SK-N-SH (cell line): Measurements from ENCODE around the gene SCN2A. TPM values are rescaled to one million over a fixed set of nuclear protein-coding genes. Genes with fewer than 3 reads are reported as not detected.

ENCODE experiments used
- CTCF ChIA-PET: fragments of 300-600, 350-600 bp; formaldehyde crosslinking; extraction: SDS; loops from one replicate; lab custom pipeline; 2021; lab: Yijun Ruan, JAX
- POLR2A ChIA-PET: fragments of 350-600 bp; sonication (Branson Sonifier 250); formaldehyde crosslinking; extraction: SDS; loops from one replicate; lab custom pipeline; 2020; ENCODE audit warnings: antibody characterized with exemption, inconsistent platforms; lab: Yijun Ruan, JAX
- DNase-seq: peaks from one replicate; pipeline ENCODE4 v3.0.0; 2012
- H2AFZ ChIP-seq: fragments of 200-600 bp; sonication (generic); 2 replicates; pipeline ENCODE4 v1.8.1; 2016; ENCODE audit warnings: antibody characterized with exemption, mild to moderate bottlenecking, low read depth
- H3F3A ChIP-seq: fragments of 200-600 bp; sonication (generic); replicated peaks from 2 replicates; pipeline ENCODE3; 2016; ENCODE audit warnings: antibody characterized with exemption, mild to moderate bottlenecking; ENCODE audit not compliant: insufficient read depth
- H3K27ac ChIP-seq, 2 experiments: fragments of 200-500 bp in 1 of 2; fragments of 200-600 bp in 1 of 2; sonication (Bioruptor generic) in 1 of 2; sonication (generic), shearing (Covaris generic) in 1 of 2; 2 replicates each; pipeline versions ENCODE4 v1.5.1 to v1.6.1; 2014 to 2016; ENCODE audit warnings: low read depth in 2 of 2, inconsistent platforms in 1 of 2, low read length in 1 of 2, mild to moderate bottlenecking in 1 of 2, mixed read lengths in 1 of 2
- H3K27me3 ChIP-seq: fragments of 200-600 bp; sonication (generic), shearing (Covaris generic); 2 replicates; pipeline ENCODE4 v1.6.1; 2016; ENCODE audit warnings: mixed run types; ENCODE audit not compliant: insufficient read depth
- H3K36me3 ChIP-seq, 2 experiments: fragments of 200-500 bp in 1 of 2; fragments of 200-600 bp in 1 of 2; sonication (Bioruptor generic) in 1 of 2; sonication (generic) in 1 of 2; replicated peaks in 1 of 2; 2 replicates each; pipeline versions ENCODE3 to v1.5.1; 2014 to 2016; ENCODE audit warnings: low read length in 1 of 2, mild to moderate bottlenecking in 1 of 2; ENCODE audit not compliant: insufficient read depth in 2 of 2, control insufficient read depth in 1 of 2
- H3K4me1 ChIP-seq, 2 experiments: fragments of 200-500 bp in 1 of 2; fragments of 200-600 bp in 1 of 2; sonication (Bioruptor generic) in 1 of 2; sonication (generic), shearing (Covaris generic) in 1 of 2; 2 replicates each; pipeline versions ENCODE4 v1.5.1 to v1.6.1; 2014 to 2016; ENCODE audit warnings: low read depth in 1 of 2, low read length in 1 of 2, mixed run types in 1 of 2; ENCODE audit not compliant: insufficient read depth in 2 of 2, control insufficient read depth in 1 of 2
- H3K4me2 ChIP-seq: fragments of 200-600 bp; sonication (generic), shearing (Covaris generic); 2 replicates; pipeline ENCODE4 v1.6.1; 2017; ENCODE audit warnings: mixed run types
- H3K4me3 ChIP-seq, 2 experiments: fragments of 200-500 bp in 1 of 2; fragments of 200-600 bp in 1 of 2; sonication (Bioruptor generic) in 1 of 2; sonication (generic), shearing (Covaris generic) in 1 of 2; 2 replicates each; pipeline versions ENCODE4 v1.5.1 to v1.8.1; 2014 to 2016; ENCODE audit warnings: low read depth in 2 of 2, inconsistent platforms in 1 of 2, low read length in 1 of 2, mild to moderate bottlenecking in 1 of 2, mixed read lengths in 1 of 2, moderate library complexity in 1 of 2
- H3K79me2 ChIP-seq: fragments of 200-600 bp; sonication (generic); 2 replicates; pipeline ENCODE4 v1.8.1; 2017; ENCODE audit warnings: mild to moderate bottlenecking; ENCODE audit not compliant: insufficient read depth
- H3K9ac ChIP-seq: fragments of 200-600 bp; sonication (generic); 2 replicates; pipeline ENCODE4 v1.6.1; 2017; ENCODE audit warnings: mixed run types
- H3K9me2 ChIP-seq: fragments of 200-600 bp; sonication (generic); 2 replicates; pipeline ENCODE4 v1.6.1; 2017; ENCODE audit warnings: mixed run types
- H3K9me3 ChIP-seq: fragments of 200-600 bp; sonication (generic); 2 replicates; pipeline ENCODE4 v1.6.1; 2017; ENCODE audit warnings: mixed run types, mild to moderate bottlenecking, moderate library complexity
- H4K20me1 ChIP-seq: fragments of 200-600 bp; sonication (generic); 2 replicates; pipeline ENCODE4 v1.6.1; 2017; ENCODE audit warnings: mild to moderate bottlenecking, mixed run types; ENCODE audit not compliant: insufficient read depth
- CTCF ChIP-seq: fragments of 200-600 bp; sonication (generic); IDR thresholded peaks from 2 replicates; pipeline ENCODE4 v1.6.1; 2017; ENCODE audit warnings: antibody characterized with exemption, mild to moderate bottlenecking, moderate library complexity
- FOXJ3 ChIP-seq: sonication (generic); formaldehyde crosslinking; IDR thresholded peaks from 2 replicates; pipeline ENCODE4 v1.5.1; 2020; ENCODE audit warnings: mild to moderate bottlenecking, missing genetic modification reagents
- IRF3 ChIP-seq: fragments of 150-350 bp; IDR thresholded peaks from 2 replicates; pipeline ENCODE4 v1.6.1; 2016; ENCODE audit warnings: mild to moderate bottlenecking, low read depth, low read length
- NFIC ChIP-seq: IDR thresholded peaks from 2 replicates; pipeline ENCODE4 v1.4.0; 2012; ENCODE audit warnings: borderline replicate concordance
- PBX3 ChIP-seq: IDR thresholded peaks from 2 replicates; pipeline ENCODE4; 2012
- RFX5 ChIP-seq: IDR thresholded peaks from 2 replicates; pipeline ENCODE4 v1.6.1; 2012; ENCODE audit warnings: mild to moderate bottlenecking, improper control_type of control experiment, low read length
- TAF1 ChIP-seq: IDR thresholded peaks from 2 replicates; pipeline ENCODE4 v1.6.1; 2012; ENCODE audit warnings: low read depth, mild to moderate bottlenecking, low read length, moderate library complexity, borderline replicate concordance
- WGBS: methylation state at CpG from one replicate; pipeline ENCODE4 v1.1.6; 2017; ENCODE audit warnings: low lambda C conversion rate; 5-methylcytosine and 5-hydroxymethylcytosine counted together
- polyA plus RNA-seq, 3 experiments: library from polyadenylated mRNA; depleted of rRNA; stranded (reverse); fragments of >200 nt; gene quantifications; 2 replicates each; pipeline ENCODE4 v1.2.3, GENCODE V29; 2012

Gene SCN2A
- polyA plus RNA-seq, 1 of the 3 experiments (the other 2 are of a cell fraction) = 5.1 TPM

GRCh38 chr2:165361514-165361913 lies 122.3 kb downstream of the SCN2A start (continued):
- no peak for TF ChIP-seq NFIC

GRCh38 chr2:165369131-165369897 lies 130.1 kb downstream of the SCN2A start:
- Histone ChIP-seq H3K4me2 (no peak overlapping the region), H3K4me3 (no peak overlapping the region), H3K27me3 (no peaks in the 10 kb centered on the region), H3K36me3 (peaks cover 11% of the 10 kb centered on the region in 2 experiments), H3K27ac (no peak overlapping the region), H3K9me2 (no peaks in the 10 kb centered on the region), H3K4me1 (peaks cover 13 to 16% of the 10 kb centered on the region in 2 experiments; a peak in 3 of 4 replicates), H3K9ac (no peak overlapping the region)
- WGBS = 75% methylated on average over 11 of the region's 11 CpGs
- CTCF ChIA-PET = no interaction called here
- DNase-seq = no peak
- POLR2A ChIA-PET = no interaction called here
- no peak for TF ChIP-seq NFIC
- no peak for TF ChIP-seq CTCF
- 0 out of 2 replicates have a peak, but pooled peaks have one; percentile 13 for TF ChIP-seq PBX3
- TF ChIP-seq, all 33 proteins: peak for 1
- no peaks in the 10 kb centered on the region for H4K20me1 ChIP-seq
- H3K79me2 ChIP-seq = no peaks in the 10 kb centered on the region
- no peaks in the 10 kb centered on the region for H3K9me3 ChIP-seq
- H3F3A ChIP-seq = peaks cover 15% of the 10 kb centered on the region
- no peak overlapping the region; the same call in 1 of the 2 replicates for H2AFZ ChIP-seq

- no peaks in the 10 kb centered on the region for H3K9me2 ChIP-seq
- TF ChIP-seq RFX5 (no peak), TAF1 (no peak), FOXJ3 (CRISPR knock-in tag) (no peak), IRF3 (no peak)
- TF ChIP-seq, all 33 proteins: peak for 0
- no peaks in the 10 kb centered on the region for H3K27me3 ChIP-seq
- POLR2A ChIA-PET = no interaction called here
- no peaks in the 10 kb centered on the region for H3K79me2 ChIP-seq
- no peaks in the 10 kb centered on the region for H4K20me1 ChIP-seq
- H2AFZ ChIP-seq = no peak overlapping the region; the same call in 1 of the 2 replicates
- no peak overlapping the region for H3K27ac ChIP-seq
- no peak for DNase-seq
- H3K4me3 ChIP-seq = no peak overlapping the region
- H3K4me1 ChIP-seq = peaks cover 13 to 19% of the 10 kb centered on the region in 2 experiments; a peak in 3 of 4 replicates
- H3F3A ChIP-seq = peaks cover 15% of the 10 kb centered on the region
- CTCF ChIA-PET = no interaction called here
- H3K4me2 ChIP-seq = no peak overlapping the region
- 63% methylated on average over 2 of the region's 2 CpGs for WGBS
- no peaks in the 10 kb centered on the region for H3K9me3 ChIP-seq
- no peak overlapping the region for H3K9ac ChIP-seq
- peaks cover 11% of the 10 kb centered on the region in 2 experiments for H3K36me3 ChIP-seq
These were observed 130.7 kb downstream of the SCN2A start for GRCh38 chr2:165369898-165370296.
